HG03039 (cell line): ENCODE data around the gene RPL36A.
A peak's percentile ranks its signal among the peaks of the same experiment; 100 is the strongest.

Experiments used
- ATAC-seq: cut with Tn5 transposase; IDR thresholded peaks from one replicate; pipeline ENCODE4 v1.9.1; 2021; ENCODE audit warnings: mild to moderate bottlenecking, moderate library complexity; ENCODE audit not compliant: unreplicated experiment

RPL36A gene

GRCh38 chrX:101391831-101392230 is 1.0 kb downstream of the RPL36A start:
- no peak for ATAC-seq

- no peak for ATAC-seq
Observed at GRCh38 chrX:101393530-101394305, 2.9 kb downstream of the RPL36A start.

- ATAC-seq, result no peak
Observed at GRCh38 chrX:101394372-101394771, 3.6 kb downstream of the RPL36A start.

GRCh38 chrX:101395789-101396188 is 5.0 kb downstream of the RPL36A start:
- no peak for ATAC-seq

GRCh38 chrX:101397779-101398178 is 7.0 kb downstream of the RPL36A start:
- ATAC-seq, result no peak

- ATAC-seq, result no peak
Observed at GRCh38 chrX:101398694-101399093, 7.9 kb downstream of the RPL36A start.

GRCh38 chrX:101399825-101400224 is 9.0 kb downstream of the RPL36A start:
- ATAC-seq, result no peak

GRCh38 chrX:101407167-101407747 is 16.4 kb downstream of the RPL36A start:
- no peak for ATAC-seq

- peak; percentile 92 for ATAC-seq
Observed at GRCh38 chrX:101407748-101408531, 17.1 kb downstream of the RPL36A start, which contains the start of the genes GLA and HNRNPH2. TSS of gene GLA (minus strand) at chrX:101407925. CDS start at chrX:101407903, 22 bp downstream. TSS of gene HNRNPH2 (plus strand) at chrX:101408222. CDS start at chrX:101411989, 3,767 bp downstream.

- ATAC-seq, result peak; percentile 27
Observed at GRCh38 chrX:101408532-101408841, 17.7 kb downstream of the RPL36A start.

GRCh38 chrX:101409043-101409442 is 18.2 kb downstream of the RPL36A start:
- no peak for ATAC-seq

- no peak for ATAC-seq
Observed at GRCh38 chrX:101410461-101410860, 19.6 kb downstream of the RPL36A start.

GRCh38 chrX:101411984-101412383 is 21.2 kb downstream of the RPL36A start:
- ATAC-seq, result no peak

GRCh38 chrX:101415180-101416145 is 24.7 kb downstream of the RPL36A start:
- no peak for ATAC-seq

GRCh38 chrX:101416691-101417090 is 25.9 kb downstream of the RPL36A start:
- ATAC-seq, result no peak

- no peak for ATAC-seq
Observed at GRCh38 chrX:101417190-101417589, 26.4 kb downstream of the RPL36A start.

GRCh38 chrX:101417981-101418841 is 27.4 kb downstream of the RPL36A start:
- ATAC-seq, result peak; percentile 44

- no peak for ATAC-seq
Observed at GRCh38 chrX:101419489-101419888, 28.7 kb downstream of the RPL36A start.

- ATAC-seq, result no peak
Observed at GRCh38 chrX:101427954-101428353, 37.1 kb downstream of the RPL36A start.

- ATAC-seq, result peak; percentile 64
Observed at GRCh38 chrX:101429934-101430333, 39.1 kb downstream of the RPL36A start.
